ENCODE results near the gene SMIM28.
A peak's percentile ranks its signal among the peaks of the same experiment; 100 is the strongest.

DNA sequence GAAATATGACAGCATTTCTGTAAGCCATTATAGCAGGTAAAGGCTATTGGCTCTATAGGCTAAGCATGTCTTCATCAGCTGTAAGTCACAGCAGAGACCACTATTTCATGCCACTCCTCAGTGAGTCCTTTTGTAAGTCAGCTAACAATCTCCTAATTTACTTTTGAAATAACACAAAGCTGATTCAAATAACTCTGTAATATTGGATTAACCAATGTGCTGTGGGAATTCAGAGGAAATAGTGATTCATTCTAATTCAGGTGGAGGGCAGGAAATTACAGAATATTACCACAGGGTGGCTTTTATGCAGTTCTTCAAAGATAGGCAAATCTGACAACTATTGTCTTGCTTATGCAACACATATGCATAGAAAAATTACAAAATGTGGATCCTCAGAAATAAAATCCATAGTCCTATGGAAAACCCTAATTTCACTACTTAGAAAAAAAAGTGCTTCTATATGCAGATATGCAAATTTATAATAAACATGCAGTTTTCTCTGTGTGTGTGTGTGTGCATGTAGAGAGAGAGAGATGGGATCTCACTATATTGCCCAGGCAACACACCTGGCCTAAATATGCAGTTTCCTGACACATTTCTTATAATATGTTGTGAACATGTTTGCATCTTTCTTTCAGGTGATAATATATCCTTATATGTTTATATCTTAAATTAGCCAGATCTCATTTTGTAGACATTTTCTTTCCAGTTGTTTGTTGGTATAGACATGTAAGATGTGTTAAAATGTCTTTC, 4.8 kb upstream of the SMIM28 start:
- TF ChIP-seq, protein P1, sequence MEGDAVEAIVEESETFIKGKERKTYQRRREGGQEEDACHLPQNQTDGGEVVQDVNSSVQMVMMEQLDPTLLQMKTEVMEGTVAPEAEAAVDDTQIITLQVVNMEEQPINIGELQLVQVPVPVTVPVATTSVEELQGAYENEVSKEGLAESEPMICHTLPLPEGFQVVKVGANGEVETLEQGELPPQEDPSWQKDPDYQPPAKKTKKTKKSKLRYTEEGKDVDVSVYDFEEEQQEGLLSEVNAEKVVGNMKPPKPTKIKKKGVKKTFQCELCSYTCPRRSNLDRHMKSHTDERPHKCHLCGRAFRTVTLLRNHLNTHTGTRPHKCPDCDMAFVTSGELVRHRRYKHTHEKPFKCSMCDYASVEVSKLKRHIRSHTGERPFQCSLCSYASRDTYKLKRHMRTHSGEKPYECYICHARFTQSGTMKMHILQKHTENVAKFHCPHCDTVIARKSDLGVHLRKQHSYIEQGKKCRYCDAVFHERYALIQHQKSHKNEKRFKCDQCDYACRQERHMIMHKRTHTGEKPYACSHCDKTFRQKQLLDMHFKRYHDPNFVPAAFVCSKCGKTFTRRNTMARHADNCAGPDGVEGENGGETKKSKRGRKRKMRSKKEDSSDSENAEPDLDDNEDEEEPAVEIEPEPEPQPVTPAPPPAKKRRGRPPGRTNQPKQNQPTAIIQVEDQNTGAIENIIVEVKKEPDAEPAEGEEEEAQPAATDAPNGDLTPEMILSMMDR (conservative IDR thresholded peaks at IDR 0.05): 0 out of 2 replicates have a peak, but pooled peaks have one; percentile 18
- no peak for TF ChIP-seq ZFX (IDR thresholded peaks at IDR 0.05)
